Measurements from ENCODE around the gene SMARCE1. TPM values are rescaled to one million over a fixed set of nuclear protein-coding genes. Genes with fewer than 3 reads are reported as not detected.

SMARCE1 gene
- polyA plus RNA-seq, 5 donors, result 223 to 279 (median 246) TPM

DNA sequence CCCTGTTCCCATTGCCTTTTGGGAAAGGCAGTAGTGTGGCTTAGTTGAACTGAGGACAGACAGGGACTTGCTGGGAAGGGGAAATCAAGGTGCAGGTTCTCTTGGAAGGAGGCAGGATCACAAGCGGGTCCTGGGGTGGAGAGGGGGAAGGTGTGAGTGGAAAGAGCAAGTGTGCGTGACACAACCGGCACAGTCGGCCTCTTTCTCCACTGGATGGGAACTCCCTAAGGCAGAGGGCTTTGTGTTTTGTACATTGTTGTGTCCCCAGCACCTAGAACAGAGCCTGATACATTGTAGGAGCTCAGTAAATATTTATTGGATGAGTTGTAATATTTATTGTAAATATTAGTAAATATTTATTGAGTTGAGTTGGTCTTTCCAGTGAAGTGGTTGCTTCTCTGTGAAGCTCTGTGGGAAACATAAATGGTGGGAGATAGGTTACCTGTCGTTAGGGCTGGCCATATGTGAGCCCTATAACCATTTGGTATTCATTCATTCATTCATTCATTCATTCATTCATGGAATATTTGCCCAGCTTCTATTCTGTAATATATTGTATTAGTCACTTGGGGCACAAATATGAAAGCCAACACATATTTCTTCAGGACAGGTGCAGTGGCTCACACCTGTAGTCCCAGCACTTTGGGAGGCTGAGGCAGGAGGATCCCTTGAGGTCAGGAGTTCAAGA lies 34.0 kb downstream of the SMARCE1 start:
- DNase-seq, result no peak

DNA sequence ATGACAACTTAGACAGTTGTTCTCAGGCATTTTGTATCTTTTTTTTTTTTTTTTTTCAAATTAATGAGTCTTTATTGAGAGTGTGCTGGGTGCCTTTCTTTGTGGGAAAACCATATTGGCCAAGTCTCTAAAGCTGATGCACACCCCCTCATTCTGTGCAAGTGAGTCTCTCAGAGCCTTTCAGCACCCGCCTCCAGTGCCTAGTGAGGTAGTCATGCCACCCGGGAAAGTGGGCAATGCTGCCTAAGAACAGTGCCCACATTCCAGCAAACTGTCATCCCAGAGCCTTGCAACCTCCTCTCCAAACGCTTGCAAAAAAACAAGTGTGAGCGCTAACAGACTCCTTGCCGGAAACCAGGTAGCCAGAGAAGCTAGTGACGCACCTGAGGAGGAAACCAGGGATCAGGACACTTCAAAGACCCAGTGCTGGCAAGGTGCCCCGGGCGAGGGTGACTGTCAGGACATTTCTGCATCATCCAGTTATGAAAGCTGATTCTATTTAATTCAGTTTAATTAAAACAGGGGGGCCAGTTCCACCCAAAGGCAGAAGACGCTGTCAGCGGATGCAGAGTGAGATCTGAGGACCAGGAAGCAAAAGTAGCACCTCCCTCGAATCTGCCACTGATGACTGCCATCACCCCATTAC lies 34.9 kb downstream of the SMARCE1 start:
- DNase-seq, result no peak

DNA sequence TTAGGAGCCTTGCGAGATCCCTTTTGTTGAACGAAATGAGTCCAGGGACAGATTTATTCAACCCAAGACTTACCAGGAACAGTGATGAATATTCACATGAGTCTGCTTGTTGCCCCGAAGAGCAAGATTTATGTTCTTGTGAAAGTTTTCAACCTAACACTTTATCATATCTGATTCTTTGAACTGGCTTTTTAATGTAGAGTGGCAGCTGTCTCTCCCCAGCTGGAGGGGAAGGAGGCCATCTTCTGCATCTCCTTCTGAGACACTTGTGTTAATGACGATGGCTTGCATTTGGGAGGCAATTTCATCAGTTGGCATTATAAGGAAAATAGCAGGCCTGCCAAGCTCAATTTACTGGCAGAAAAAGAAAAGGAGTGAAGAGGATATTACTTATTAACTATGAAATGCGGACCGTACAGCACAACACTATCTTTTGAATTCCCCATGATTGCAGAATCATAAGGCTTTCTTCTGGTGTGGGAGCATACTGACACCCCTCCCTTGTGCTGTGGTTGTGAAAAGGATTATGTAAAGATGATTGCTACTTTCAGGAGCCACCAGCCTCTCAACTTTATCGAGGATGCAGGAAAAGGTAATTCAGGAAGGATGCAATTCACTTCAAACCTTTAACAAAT lies 35.7 kb downstream of the SMARCE1 start:
- DNase-seq, result no peak

DNA sequence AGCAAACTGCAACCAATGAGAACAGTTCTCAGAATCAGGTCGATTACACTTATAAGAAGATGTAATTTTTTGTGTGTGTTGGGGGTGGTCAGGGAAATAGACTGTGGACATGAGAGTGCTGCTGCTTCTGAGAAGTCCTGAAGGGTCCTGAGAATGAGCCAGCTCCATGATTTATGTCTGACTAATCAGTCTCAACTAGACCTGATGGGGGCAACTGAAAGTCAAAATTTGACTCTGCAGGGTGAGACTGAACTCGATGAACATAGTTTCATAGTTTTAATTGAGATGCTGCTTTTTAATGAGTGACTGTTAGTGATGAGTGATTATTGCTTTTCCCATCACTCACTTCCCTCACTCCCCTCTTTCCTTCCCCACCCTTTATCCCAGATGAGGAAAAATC lies 37.3 kb downstream of the SMARCE1 start:
- no peak for DNase-seq

DNA sequence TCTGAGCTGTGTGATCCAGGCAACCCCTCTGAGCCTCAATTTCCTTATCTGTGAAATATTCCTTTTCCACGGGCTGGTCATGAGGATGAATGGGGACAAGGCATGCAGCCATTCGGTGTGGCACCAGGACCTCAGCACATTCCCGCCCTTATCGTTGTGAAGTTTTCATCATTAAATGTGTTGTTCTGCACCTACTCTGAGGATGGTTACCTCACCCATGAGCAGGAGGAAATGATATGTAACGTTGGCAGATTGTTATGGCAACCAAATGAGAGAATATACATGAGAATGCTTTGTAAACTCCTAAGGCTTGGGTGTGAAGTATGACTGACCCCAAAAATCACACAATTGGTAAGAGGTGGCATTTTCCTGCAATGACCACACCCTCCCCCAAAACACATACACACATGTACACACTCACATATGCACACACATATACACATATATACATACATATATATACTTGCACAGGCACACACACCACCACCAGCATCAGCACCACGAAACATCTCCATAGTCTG lies 39.5 kb downstream of the SMARCE1 start:
- DNase-seq, result no peak

DNA sequence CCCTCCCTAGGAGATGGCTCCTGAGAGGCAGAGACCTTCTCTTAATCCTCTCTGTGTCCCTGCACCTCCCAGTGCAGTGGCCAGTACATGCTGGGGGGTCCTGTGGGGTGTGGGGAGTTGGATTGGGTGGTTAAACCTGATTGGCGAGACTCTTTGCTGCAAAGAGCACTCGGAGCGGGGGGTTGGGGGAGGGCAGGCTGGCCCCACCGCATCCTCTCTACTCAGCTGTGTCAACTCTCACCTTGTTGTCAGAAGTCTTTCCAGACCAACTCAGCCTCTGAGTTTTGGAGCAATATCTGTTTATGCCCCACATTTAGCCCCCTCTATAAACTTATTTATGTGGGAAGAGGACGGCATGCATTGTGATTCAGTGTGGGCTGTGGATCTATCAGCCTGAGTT lies 40.0 kb downstream of the SMARCE1 start:
- DNase-seq, result no peak

DNA sequence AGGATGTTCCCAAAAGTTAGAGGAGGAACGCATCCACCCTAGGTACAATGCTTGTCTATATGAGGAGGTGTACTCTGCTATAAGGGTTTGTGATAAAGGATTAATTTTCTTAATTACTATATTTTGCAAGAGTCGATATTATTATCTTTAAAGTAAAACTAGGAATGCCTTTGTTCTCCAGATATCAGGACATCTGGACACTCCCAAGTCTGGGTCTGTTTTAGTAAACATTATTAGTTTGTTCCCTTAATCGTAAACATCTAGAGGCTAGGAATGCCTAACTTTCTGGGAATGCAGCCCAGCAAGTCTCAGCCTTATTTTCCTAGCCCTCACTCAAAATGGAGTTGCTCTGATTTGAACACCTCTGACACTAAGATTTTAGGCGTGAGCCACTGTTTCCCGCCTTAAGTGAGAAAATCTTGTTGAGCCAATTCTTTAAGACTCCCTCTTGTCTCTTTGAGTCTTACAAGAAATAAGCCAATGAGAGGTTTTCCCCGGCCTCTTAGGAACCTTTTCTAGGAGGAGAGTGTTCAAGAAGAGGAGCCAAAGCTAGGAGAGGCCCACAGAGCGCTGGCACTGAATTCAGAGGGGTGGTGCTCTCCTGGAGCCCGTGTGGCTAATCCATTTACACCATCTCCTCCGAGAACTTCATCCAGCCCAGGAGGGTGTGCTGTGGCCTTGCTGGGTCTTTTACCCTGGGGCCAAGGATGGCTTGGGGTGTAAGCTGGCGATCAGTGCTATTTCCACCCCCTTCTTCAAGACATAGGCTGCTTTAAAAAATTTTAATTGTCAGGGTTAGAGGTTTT lies 40.9 kb downstream of the SMARCE1 start:
- no peak for DNase-seq

DNA sequence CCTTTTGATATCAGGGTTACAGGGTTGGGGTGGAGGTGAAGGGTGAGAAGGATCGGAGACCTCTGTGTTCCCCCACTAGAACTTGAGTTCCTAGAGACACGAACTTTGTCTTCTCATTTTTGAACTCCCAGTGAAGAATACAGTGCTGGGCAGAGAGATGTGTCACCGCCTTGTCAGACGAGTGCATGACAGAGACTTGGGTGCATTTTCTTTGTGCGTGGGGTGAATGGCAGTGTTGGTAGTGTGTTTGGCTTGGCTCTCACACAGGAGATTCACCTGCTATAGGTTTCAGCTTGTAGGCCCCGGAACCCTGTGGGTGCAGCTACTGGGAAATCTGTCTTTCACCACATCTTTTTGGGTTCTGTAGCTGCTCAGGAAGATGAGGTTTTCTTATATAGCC lies 42.3 kb downstream of the SMARCE1 start:
- DNase-seq, result no peak

DNA sequence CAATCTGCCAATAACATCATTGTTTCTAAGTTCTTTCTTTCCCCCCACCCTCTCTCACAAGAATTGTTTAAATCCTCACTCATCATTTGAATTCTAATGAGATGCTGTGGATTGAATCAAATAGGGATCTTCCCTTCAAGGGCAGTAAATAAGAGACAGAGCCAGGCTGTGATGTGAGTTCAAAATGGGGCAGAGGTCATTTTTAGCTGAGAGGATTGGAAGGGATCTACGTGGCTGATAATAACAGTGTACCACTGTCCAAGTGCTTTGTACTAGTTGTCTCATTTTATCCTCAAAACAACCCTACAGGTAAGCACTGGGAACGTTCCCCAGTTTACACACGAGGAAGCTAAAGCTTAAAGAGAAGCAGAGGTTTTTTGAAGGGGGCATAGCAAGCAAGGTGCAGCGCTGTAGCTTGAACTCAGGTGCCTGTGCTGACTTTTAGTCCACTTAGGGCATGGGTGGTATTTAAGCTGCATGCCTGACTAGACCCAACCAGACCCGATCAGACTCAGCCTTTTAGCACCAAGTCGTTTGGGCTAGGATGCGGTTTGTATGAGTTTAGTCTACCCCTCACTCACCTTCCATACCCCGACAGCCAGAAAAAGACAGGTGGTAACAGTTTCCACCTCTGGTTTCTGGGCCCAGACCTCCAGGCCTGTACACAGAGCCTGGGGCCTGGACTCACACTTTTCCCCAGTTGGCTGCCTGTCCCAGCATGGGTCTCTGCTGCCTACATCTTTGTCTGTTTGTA lies 43.1 kb downstream of the SMARCE1 start:
- no peak for DNase-seq

DNA sequence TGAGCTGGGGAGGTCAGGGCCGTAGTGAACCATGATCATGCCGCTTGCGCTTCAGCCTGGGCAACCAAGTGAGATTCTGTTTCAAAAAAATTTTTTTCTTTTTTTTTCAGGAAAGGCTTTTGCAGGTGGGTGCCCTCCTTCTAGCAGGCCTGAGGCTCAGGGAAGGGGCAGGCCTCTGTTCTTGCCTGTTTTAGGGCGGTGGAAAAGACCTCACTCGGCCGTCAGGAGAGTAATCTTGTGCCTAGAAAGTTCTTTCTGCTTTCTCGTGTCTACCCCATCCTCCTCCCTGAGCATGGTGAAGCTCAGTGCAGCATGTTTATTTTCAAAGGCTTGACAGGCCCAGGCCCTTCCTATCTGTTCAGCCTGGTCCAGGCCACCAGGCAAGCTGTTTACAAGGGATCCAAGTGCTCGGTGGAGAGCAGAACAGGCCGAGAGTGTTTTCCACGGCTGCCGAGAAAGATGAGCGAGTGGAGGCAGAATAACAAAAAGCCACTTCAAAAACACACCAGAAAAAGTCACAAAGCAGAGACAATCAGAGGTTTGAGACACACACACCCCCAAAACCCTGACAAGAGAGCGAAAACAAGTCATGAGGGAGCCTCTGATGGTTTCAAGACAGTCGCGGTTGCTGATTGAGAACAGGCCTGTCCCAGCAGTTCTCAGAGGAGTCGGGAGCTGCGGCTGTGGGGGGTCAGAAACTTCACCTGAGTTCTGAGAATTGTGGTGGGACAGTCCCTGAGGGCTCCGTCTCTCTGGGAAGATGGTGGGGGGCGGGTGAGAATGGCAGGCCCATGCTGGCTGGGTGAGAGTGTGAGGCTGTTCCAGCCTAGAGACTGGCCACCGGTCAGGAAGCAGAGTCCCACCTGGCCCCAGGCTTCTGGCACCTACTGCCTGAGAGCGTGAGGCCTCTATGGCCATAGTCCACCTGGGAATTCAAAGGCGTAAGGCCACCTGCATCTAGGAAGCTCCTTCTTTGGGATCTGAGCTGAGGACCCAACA lies 44.9 kb downstream of the SMARCE1 start:
- DNase-seq, result no peak

DNA sequence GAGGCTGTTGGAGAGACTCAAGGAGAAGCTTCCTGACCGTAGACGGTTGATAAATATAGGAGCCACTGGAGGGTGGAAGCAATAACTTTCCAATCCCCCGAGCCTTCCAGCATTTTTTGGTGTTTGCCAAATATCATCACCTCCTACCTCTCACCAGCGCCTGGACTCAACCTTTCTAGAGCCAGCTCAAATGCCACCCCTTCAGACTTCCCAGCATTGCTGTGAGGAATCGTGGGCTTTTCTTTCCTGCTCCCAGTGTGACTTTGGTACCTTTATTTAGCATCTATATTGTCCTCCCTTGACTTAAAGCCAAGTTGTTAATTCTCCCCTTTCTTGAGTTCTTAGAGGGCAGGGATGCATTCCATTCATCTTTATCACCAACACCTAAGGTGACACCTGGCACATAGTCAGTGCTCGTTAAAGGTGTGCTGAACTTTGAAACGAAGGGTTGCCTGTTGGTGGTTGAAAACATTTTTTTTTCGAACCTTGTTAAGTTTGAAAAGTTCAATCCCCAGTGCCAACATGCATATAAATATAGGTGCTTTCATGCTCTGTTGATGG lies 47.1 kb downstream of the SMARCE1 start:
- DNase-seq, result no peak

DNA sequence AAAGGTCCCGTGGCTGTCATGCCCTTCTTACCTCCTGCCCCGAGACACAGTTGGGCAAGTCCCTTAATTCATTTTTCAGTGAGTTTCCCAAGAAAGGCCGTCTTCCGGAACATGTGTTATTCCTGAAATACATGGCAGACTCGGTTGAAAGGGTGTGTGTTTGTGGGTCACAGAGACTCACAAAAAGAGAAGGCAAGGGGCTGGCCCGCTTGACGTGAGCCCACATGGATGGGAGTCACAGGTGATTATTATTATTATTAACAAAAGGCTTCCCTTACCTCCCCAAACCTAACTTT lies 48.2 kb downstream of the SMARCE1 start:
- DNase-seq, result no peak

DNA sequence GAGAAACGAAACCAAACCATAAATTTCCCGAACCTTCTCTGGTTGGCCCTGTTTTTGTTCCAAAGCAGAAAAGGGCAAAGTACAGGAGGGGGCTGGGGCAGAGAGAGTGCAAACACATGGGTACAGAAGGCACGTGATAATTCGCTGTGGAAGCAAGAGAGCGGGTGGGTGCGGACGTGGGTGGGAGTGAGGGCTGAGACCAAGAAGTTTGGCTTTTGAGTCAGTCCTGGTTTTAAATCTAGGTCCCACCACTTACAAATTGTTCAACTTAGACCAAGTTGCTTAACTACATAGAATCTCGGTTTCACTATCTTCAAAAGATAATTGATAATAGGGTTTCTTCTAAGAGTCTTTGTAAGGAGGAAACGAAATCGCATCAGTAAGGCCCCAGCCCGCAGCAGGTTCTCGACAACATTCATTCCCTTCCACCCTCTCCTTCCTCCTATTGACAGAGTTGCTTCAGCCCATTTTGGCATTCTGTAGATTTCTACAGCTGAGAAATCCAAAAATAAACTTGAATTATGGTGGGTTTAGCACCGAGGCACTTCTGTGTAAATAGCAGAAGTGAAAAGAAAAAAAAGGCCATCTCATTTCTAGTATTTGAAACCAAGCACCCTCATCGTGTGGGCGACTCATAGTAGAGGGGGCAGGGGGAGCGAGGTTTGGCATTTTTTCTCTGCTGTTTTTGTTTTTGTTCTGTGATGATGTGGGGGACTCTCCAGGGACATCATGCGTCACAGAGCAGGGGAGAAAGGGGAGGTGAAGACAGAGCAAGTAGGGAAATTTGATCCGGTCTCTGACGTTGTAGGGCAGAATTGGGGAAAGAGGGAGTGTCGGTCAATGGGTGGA lies 48.8 kb downstream of the SMARCE1 start:
- DNase-seq, result no peak

DNA sequence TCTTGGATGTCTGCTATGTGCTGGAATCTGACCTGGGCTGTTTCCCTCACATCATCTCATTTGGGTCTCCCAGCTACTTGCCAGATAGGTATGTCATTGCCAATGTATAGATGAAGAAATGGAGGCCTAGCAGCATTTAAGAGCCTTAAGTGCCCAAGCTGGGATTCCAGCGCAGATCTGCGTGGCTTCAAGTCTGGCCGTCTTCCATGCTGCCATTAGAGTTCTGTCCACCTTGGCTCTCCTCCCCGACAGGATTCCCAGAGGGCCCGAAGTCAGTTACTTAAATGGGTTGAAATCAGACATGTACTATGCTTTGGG lies 49.4 kb downstream of the SMARCE1 start:
- DNase-seq, result no peak

DNA sequence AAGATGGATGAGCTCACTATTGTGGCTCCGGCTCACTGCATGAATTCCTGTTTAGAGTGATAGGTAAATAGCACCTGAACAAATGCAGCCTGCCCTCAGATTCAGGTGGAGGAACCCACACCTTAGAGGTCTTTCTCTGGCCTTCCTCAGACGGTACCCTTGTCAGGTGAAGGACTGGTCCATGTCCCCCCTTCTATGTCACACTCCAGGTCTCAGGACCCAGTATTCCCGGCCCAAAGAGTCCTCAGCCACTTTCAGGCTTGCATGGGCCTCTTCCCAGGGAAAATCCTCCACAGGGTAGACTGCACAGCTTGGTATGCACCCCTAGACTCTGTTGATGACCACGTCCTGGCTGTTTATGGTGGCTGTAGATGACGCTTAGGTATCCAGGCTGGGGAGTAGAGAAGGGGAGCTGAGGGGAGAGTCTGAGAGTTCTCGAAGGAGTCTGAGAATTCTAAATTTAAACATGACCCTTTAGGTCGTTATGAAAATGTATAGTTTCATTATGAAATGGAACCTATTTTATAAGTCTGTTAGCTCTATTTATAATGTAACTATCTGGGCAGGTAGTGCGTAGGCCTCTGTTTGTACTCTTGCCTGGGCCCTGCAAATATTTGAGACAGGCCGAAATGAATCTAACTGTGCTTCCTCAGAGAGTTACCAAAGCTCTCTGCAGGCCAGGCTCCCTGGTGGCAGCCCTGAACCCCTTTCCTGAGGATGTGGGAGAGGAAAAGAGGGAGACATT lies 49.9 kb downstream of the SMARCE1 start:
- no peak for DNase-seq

DNA sequence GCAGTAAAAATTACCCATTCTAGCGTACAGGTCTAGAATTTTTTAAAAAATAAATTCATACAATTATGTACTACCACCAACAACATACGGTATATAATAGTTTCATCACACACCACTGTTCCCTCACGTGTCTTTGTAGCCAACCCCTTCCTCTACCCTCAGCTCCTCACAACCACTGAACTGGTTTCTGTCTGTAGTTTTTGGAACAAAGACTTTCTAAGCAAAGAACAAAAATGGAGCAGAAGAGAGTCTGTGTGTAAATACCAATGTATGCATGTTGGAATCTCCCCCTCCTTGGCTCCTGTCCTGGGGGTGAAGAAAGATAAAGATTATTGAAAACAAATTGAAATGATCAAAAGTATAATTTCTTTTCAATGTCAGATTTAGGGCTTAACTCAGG lies 50.5 kb downstream of the SMARCE1 start:
- no peak for DNase-seq

DNA sequence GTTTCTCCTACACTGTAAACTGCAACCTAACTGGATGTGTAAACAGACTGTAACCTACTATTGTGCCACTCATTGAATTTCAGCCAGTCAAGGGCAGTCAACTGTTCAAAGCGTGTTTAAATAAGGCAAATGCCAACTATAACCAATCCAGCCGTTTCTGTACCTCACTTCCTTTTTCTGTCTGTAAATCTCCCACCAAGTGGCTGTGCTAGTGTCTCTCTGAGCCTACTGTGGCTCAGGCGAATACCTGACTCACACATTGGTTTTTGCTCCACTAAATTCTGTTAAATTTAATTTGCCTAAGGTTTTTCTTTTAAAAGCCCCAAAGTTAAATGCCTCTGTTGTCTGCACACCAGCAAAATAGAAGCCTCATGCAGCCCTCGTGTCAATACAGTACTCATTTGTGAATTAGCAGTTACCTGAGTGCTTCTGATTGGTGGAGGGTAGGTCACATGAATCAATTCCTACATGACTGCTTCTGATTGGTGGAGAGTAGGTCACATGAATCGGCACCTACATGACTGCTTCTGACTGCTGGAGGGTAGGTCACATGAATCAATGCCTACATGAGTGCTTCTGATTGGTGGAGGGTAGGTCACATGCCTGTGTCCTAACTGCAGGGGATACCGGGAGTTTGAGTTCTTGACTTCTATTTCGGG lies 51.2 kb downstream of the SMARCE1 start:
- DNase-seq, result no peak

DNA sequence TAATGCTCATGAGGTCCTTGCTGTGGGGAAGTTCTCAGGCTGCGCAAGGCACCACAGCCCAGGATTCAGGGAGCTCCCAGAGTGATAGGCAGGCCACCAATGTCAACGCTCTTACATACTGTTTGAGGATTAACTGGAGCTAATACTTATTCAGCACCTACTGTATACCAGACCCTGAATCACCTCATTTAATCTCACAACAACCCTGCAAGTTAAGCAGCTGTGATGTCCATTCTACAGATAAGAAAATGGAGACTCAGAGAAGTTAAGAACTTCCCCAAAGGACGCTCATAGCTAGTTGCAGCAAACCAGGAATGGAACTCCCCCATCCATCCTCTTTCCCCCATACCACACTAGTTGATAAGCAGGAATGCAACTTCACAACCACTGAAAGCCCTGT lies 56.9 kb downstream of the SMARCE1 start:
- DNase-seq, result no peak
